ENCODE results near the gene FNDC11.

GRCh38 chr20:63586797-63587196, 32.8 kb downstream of the FNDC11 start:
- TF ChIP-seq POLR2A (IDR thresholded peaks at IDR 0.05): no peak
- no peak for TF ChIP-seq CTCF (IDR thresholded peaks at IDR 0.05)
- TF ChIP-seq POLR2AphosphoS5 (IDR thresholded peaks at IDR 0.05): no peak

Measured in transverse colon (tissue), 4 donors.